ENCODE data around the gene EFNA5.

- TF ChIP-seq YY1 (IDR thresholded peaks at IDR 0.05; ENCODE audit: insufficient read depth, insufficient read length) (no peak), ZNF274 (IDR thresholded peaks at IDR 0.05; ENCODE audit: low read depth, low read length) (no peak), SUZ12 (IDR thresholded peaks at IDR 0.05; ENCODE audit: extremely low read depth, insufficient read depth, insufficient read length) (no peak)
Observed at GRCh38 chr5:107558823-107559375, 111.8 kb downstream of the EFNA5 start.

Measured in NT2/D1 (cell line).